NOMO-1 (cell line): ENCODE results near the gene SLC25A1.
"Not testable (repeated sequence)": the region's sequence is repeated elsewhere in the genome, so short reads cannot be mapped to it uniquely, and the experiment has no call there.

Experiments
- DNase-seq, 2 experiments: peaks; one replicate each; lab custom pipeline; 2025; ENCODE audit not compliant: unreplicated experiment in 2 of 2; lab: John Stamatoyannopoulos, UW

Gene SLC25A1

GRCh38 chr22:19169002-19169946, 9.3 kb downstream of the SLC25A1 start:
- DNase-seq: no peak

- DNase-seq: no peak
These were observed 10.2 kb downstream of the SLC25A1 start for GRCh38 chr22:19168088-19168890.

- DNase-seq: no peak
These were observed 11.2 kb downstream of the SLC25A1 start for GRCh38 chr22:19167106-19167869.

- DNase-seq: no peak
These were observed 12.1 kb downstream of the SLC25A1 start for GRCh38 chr22:19166421-19166820.

- DNase-seq: no peak
These were observed 14.1 kb downstream of the SLC25A1 start for GRCh38 chr22:19164425-19164824.

- DNase-seq: not testable (repeated sequence)
These were observed 19.9 kb downstream of the SLC25A1 start for GRCh38 chr22:19158649-19159048.

- not testable (repeated sequence) for DNase-seq
These were observed 22.4 kb downstream of the SLC25A1 start for GRCh38 chr22:19156109-19156508.

GRCh38 chr22:19152942-19153883, 25.3 kb downstream of the SLC25A1 start:
- DNase-seq: no peak

GRCh38 chr22:19151329-19152191, 27.0 kb downstream of the SLC25A1 start:
- no peak for DNase-seq

- no peak for DNase-seq
These were observed 27.8 kb downstream of the SLC25A1 start for GRCh38 chr22:19150482-19151328.

- no peak for DNase-seq
These were observed 28.5 kb downstream of the SLC25A1 start, which contains the start of gene GSC2 for GRCh38 chr22:19149991-19150390. GSC2 (minus strand) TSS chr22:19150292; CDS start chr22:19150283, 9 bp downstream.

- peak; percentile 37 to 48 for DNase-seq
These were observed 29.3 kb downstream of the SLC25A1 start for GRCh38 chr22:19149047-19149883.

GRCh38 chr22:19148417-19149046, 30.0 kb downstream of the SLC25A1 start:
- DNase-seq: no peak

- DNase-seq: no peak
These were observed 31.2 kb downstream of the SLC25A1 start for GRCh38 chr22:19147195-19147780.

- DNase-seq: no peak
These were observed 32.1 kb downstream of the SLC25A1 start for GRCh38 chr22:19146215-19146968.
